Heart right ventricle (tissue), 16 donors: ENCODE results near the gene RAD51B. TPM values are rescaled to one million over a fixed set of nuclear protein-coding genes. Genes with fewer than 3 reads are reported as not detected.
"Not testable (repeated sequence)": the region's sequence is repeated elsewhere in the genome, so short reads cannot be mapped to it uniquely, and the experiment has no call there.

ENCODE experiments used
- ATAC-seq, 8 donors: fragments of 200-7000 bp; cut with Tn5 transposase; one replicate each; pipeline ENCODE4 v1.9.1; 2020; ENCODE audit warnings: mild to moderate bottlenecking in 8 of 8, moderate library complexity in 8 of 8, moderate number of reproducible peaks in 1 of 8
- DNase-seq, 2 donors: peaks; one replicate each; pipeline ENCODE4 v3.0.0-alpha.2; 2020
- H3K27ac ChIP-seq, 10 donors: fragments of 200-600 bp; sonication (generic) in 2 of 10; one replicate each; pipeline versions ENCODE4 v1.5.0 to v1.8.0; 2020 to 2022; ENCODE audit warnings: mild to moderate bottlenecking in 3 of 10
- H3K27me3 ChIP-seq, 7 donors: fragments of 200-600 bp; one replicate each; pipeline ENCODE4 v1.8.0; 2021 to 2022; ENCODE audit warnings: mild to moderate bottlenecking in 2 of 7
- H3K36me3 ChIP-seq, 9 donors: fragments of 200-600 bp; sonication (generic) in 1 of 9; one replicate each; pipeline versions ENCODE4 v1.5.0 to v1.8.0; 2020 to 2022; ENCODE audit warnings: mild to moderate bottlenecking in 2 of 9
- H3K4me1 ChIP-seq, 9 donors: fragments of 200-600 bp; sonication (generic) in 1 of 9; one replicate each; pipeline versions ENCODE4 v1.5.0 to v1.8.0; 2020 to 2022; ENCODE audit warnings: mild to moderate bottlenecking in 4 of 9
- H3K4me3 ChIP-seq, 10 donors: fragments of 200-600 bp; sonication (generic) in 2 of 10; one replicate each; pipeline versions ENCODE4 v1.5.0 to v1.8.0; 2020 to 2022; ENCODE audit warnings: mild to moderate bottlenecking in 7 of 10, moderate library complexity in 2 of 10
- H3K9me3 ChIP-seq, 11 donors: fragments of 200-600 bp in 10 of 11; sonication (generic) in 2 of 11; one replicate each; pipeline versions ENCODE4 v1.5.0 to v1.8.0; 2013 to 2022; ENCODE audit warnings: mild to moderate bottlenecking in 2 of 11, control low read depth in 1 of 11, moderate library complexity in 1 of 11
- WGBS, 2 donors: extraction: QIAGEN DNeasy Blood & Tissue Kit; methylation state at CpG; one replicate each; pipeline ENCODE4 v1.1.7; 2013; ENCODE audit warnings: inconsistent platforms in 1 of 2; 5-methylcytosine and 5-hydroxymethylcytosine counted together
- intact Hi-C, 10 donors: fragments of 100-400 bp; cut with DNase I; formaldehyde crosslinking; loops; one replicate each; pipeline versions ENCODE4 v1.11.1 to v1.14.2; 2022
- polyA plus RNA-seq, 2 donors: library from polyadenylated mRNA; stranded (reverse); fragments of 200-250 nt; gene quantifications; one replicate each; pipeline ENCODE4 v1.2.3, GENCODE V29; 2013
- total RNA-seq, 10 donors: library from RNA; stranded (reverse); fragmentation: NEBNext Ultra II Directional in 3 of 10; extraction: Animal tissue kit (Norgen Biotek cat#: 25700) in 3 of 10; gene quantifications; one replicate each; pipeline versions ENCODE4 v1.2.1 to v1.2.4, GENCODE V29; 2021 to 2023
- TF ChIP-seq, protein P1 (sequence below), 9 donors: fragments of 200-600 bp; sonication (generic) in 2 of 9; IDR thresholded peaks; one replicate each; pipeline versions ENCODE4 v1.5.0 to v1.8.0; 2021 to 2022; ENCODE audit warnings: antibody characterized with exemption in 9 of 9, mild to moderate bottlenecking in 5 of 9, moderate library complexity in 1 of 9
- donor health status: Arrhythmogenic right ventricular cardiomyopathy.
- donor health status: ischemic (EF 13 %, LVEDD 7.1; RV severe dilation, severe dysfunction).
- donor health status: healthy with polysubstance abuse.
- donor health status: DM: no; HTN: yes; CAD: no.
- donor health status: DM: no; HTN: no; CAD: no.
- donor health status: ischemic (EF 25% LVEDD 6.9; RV normal size, moderate dysfunction).
- donor health status: ischemic (EF 25% LVEDD 5.7; RV mildly dilated, moderate dysfunction).
- donor health status: healthy.
- donor health status: DM: yes; HTN: yes; CAD: no.
- donor health status: Ischemic cardiomyopathy.
- donor health status: ischemic (EF 35%, LVEDD 5.7; RV mildly dilated, moderate dysfunction).
- donor health status: nonischemic (EF 11% LVEDD 7.7; RV severe dilation, severe dysfunction).
- donor health status: DM: yes; HTN: yes; CAD: no.
- donor health status: PGD.
- donor health status: ischemic (EF 29% LVEDD 5.4; RV normal size, mild dysfunction).
- donor health status: nonischemic (EF 23%, LVEDD 6.1; RV moderate dilation, normal function).

RAD51B gene
- total and polyA plus RNA-seq, 12 donors = 0.88 to 8.6 (median 3.5) TPM

DNA sequence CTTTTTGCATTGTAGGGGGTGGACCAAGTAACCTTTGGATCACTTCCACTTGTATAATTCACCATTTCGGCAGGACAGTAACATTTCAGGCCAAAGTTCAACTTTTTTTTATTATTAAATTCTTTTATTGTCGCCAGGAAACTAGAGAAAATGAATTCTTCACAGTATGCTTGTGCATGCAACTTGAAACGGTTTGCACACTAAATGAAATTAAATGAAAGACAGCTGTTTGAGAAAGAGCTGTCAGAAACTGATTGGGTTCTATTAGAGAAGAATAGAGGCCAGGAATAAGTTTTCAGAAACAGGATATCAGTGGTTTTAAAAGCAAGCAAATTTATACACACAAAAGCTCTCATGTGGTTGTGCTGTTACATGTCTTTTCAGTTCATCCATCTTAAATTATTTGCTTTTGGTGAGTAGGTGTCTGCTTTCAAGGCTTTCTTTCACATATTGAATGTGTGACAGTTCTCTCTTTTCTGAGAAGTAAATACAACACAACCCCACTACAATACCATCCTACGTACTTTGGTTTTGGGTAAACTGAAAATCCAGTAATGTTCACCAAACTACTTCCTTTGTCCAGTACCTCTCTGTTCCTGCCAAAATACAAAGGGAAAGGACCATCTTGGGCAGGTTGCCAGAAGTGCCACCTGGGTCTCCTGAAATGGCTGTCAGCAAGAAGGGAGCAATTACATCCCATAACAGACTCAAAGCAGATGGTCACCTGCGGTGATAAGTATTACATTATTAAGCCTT, 291.7 kb downstream of the RAD51B start:
- ATAC-seq = peak in 1 of 8 donors; percentile 16
- Histone ChIP-seq H3K4me3 (no peak overlapping the region), H3K27me3 (peaks cover 0 to 6% (median 0%) of the 10 kb centered on the region in 7 donors), H3K27ac (no peak overlapping the region), H3K4me1 (peaks cover 0 to 25% (median 10%) of the 10 kb centered on the region in 9 donors), H3K36me3 (no peaks in the 10 kb centered on the region), H3K9me3 (no peaks in the 10 kb centered on the region)
- DNase-seq = no peak
- TF ChIP-seq, protein P1, sequence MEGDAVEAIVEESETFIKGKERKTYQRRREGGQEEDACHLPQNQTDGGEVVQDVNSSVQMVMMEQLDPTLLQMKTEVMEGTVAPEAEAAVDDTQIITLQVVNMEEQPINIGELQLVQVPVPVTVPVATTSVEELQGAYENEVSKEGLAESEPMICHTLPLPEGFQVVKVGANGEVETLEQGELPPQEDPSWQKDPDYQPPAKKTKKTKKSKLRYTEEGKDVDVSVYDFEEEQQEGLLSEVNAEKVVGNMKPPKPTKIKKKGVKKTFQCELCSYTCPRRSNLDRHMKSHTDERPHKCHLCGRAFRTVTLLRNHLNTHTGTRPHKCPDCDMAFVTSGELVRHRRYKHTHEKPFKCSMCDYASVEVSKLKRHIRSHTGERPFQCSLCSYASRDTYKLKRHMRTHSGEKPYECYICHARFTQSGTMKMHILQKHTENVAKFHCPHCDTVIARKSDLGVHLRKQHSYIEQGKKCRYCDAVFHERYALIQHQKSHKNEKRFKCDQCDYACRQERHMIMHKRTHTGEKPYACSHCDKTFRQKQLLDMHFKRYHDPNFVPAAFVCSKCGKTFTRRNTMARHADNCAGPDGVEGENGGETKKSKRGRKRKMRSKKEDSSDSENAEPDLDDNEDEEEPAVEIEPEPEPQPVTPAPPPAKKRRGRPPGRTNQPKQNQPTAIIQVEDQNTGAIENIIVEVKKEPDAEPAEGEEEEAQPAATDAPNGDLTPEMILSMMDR (IDR thresholded peaks at IDR 0.05) = no peak
- 68 to 71% methylated on average over 5 of the region's 5 CpGs for WGBS, 2 donors
- intact Hi-C loops = no loop called here

GRCh38 chr14:68111853-68112270, 292.3 kb downstream of the RAD51B start:
- no peak overlapping the region for H3K27ac ChIP-seq
- DNase-seq = no peak
- H3K9me3 ChIP-seq = no peaks in the 10 kb centered on the region
- H3K4me3 ChIP-seq = no peak overlapping the region
- WGBS, 2 donors = 90 to 96% methylated on average over 2 of the region's 2 CpGs
- peaks cover 0 to 6% (median 0%) of the 10 kb centered on the region in 7 donors for H3K27me3 ChIP-seq
- ATAC-seq = no peak
- intact Hi-C loops = no loop called here
- no peaks in the 10 kb centered on the region for H3K36me3 ChIP-seq
- TF ChIP-seq, protein P1 (IDR thresholded peaks at IDR 0.05) = no peak
- peaks cover 0 to 25% (median 10%) of the 10 kb centered on the region in 9 donors for H3K4me1 ChIP-seq

DNA sequence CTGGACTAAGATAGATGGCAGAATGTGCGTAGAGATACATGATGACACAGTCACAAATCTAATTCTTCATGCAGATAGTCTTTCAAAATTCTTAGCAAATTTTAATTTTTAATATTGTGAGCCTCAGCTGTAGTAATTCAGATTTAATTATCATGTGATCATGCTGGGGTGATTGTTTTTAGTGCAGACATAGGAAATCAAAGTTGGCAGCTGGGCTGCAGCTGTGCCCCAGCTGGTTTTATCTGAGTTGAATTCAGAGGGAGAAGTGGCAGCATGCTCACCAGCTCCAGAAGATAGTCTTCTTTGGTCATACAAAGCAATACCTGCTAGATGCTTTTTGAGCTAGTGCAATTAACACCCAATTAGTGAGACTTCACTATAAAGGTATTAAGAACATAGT, 292.9 kb downstream of the RAD51B start:
- no peak for DNase-seq
- Histone ChIP-seq H3K27me3 (peaks cover 0 to 6% (median 0%) of the 10 kb centered on the region in 7 donors), H3K36me3 (no peaks in the 10 kb centered on the region), H3K4me1 (peaks cover 0 to 25% (median 10%) of the 10 kb centered on the region in 9 donors), H3K9me3 (no peaks in the 10 kb centered on the region), H3K4me3 (no peak overlapping the region), H3K27ac (no peak overlapping the region)
- intact Hi-C loops = no loop called here
- 100% methylated on average over 1 of the region's 1 CpG for WGBS, 2 donors
- TF ChIP-seq, protein P1 (IDR thresholded peaks at IDR 0.05) = no peak
- ATAC-seq = no peak

DNA sequence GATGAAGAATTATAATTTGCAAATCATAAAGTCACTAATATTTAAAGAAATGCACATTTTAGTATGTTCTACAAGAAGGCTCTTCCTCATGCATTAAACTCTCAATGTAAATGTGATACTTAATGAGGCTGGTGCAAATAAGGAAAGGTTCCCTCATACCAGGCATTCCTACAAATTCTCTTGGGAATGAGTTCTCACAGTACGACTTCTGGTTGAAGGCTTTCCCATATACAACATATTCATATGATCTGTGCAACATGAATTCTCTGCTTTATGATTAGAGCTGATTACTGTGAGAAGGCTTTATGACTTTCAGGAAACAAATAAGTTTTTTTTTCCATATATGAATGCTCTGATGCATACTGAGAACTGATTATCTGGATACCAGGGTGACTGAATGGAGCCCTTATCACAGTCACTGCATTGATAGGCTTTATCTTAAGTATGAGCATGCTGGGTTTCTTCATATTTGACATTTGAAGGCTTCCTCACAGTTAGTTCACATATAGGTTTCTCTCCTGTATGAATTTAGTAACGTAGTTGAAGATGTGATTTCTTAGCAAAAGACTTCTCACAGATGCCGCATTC, 293.9 kb downstream of the RAD51B start:
- intact Hi-C loops = no loop called here
- DNase-seq (no peak), ATAC-seq (no peak)
- TF ChIP-seq, protein P1 (IDR thresholded peaks at IDR 0.05) = no peak
- Histone ChIP-seq H3K4me3 (no peak overlapping the region), H3K27ac (no peak overlapping the region), H3K36me3 (no peaks in the 10 kb centered on the region), H3K9me3 (no peaks in the 10 kb centered on the region), H3K4me1 (peaks cover 0 to 25% (median 10%) of the 10 kb centered on the region in 9 donors), H3K27me3 (peaks cover 0 to 6% (median 0%) of the 10 kb centered on the region in 7 donors)
- WGBS, 2 donors = 56 to 67% methylated on average over 3 of the region's 3 CpGs

- H3K4me3 ChIP-seq, H3K27me3 ChIP-seq, H3K9me3 ChIP-seq, H3K36me3 ChIP-seq, ATAC-seq, H3K27ac ChIP-seq, intact Hi-C loops, DNase-seq: not testable (repeated sequence)
- H3K4me1 ChIP-seq = peaks cover 0 to 20% (median 7%) of the 10 kb centered on the region in 9 donors
Observed at GRCh38 chr14:68115952-68116351, 296.4 kb downstream of the RAD51B start.
